Effector CD8-positive, alpha-beta T cell (primary cell): ENCODE measurements around the gene ZNF532.
"Not testable (repeated sequence)": the region's sequence is repeated elsewhere in the genome, so short reads cannot be mapped to it uniquely, and the experiment has no call there.

Experiments
- DNase-seq: peaks from one replicate; lab custom pipeline; 2025; lab: John Stamatoyannopoulos, UW

The ZNF532 gene

DNA sequence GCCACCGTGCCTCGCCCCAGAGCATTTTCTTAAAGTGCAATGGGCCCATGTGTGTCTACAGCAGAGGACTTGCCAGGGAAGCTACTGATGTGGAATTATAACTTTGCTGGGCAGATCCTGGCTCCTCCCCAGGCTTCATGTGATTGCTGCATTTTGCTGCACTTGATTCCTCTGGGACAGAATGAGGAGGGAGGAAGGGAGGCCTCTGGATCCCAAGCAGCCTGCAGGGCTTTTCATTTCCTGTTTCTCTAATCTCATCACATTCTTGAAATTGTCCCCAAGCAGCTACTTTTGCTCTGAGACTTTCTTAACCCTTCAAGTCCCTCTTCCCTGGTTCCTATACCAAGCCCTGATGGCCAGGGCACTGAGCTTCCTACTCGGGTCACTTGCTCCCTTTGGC is 140.6 kb downstream of the ZNF532 start:
- no peak for DNase-seq

DNA sequence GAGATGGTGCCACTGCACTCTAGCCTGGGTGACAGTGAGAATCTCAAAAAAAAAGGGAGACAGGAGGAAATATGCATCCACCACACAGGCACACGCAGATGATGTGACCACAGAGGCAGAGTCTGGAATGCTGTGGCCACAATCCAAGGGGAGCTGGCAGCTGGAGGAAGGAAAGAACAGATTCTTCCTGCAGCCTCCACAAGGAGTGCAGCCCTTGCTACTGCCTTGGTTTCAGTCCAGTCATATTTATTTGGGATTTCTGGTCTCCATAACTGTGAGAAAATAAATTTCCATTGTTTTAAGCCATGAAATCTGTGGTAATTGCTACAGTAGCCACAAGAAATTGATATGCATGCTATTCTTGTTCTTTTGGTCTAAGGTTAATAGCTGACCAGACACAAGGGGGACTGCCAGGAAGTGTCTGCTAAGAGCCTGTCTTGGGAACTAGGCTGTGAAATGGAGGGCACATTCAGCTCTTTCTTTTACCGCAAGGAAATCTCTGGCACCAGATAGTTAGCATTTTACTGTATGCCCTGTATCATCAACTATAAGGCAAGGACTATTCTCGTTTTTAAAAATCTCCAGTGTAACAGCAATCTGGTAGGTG is 141.9 kb downstream of the ZNF532 start:
- DNase-seq: no peak

DNA sequence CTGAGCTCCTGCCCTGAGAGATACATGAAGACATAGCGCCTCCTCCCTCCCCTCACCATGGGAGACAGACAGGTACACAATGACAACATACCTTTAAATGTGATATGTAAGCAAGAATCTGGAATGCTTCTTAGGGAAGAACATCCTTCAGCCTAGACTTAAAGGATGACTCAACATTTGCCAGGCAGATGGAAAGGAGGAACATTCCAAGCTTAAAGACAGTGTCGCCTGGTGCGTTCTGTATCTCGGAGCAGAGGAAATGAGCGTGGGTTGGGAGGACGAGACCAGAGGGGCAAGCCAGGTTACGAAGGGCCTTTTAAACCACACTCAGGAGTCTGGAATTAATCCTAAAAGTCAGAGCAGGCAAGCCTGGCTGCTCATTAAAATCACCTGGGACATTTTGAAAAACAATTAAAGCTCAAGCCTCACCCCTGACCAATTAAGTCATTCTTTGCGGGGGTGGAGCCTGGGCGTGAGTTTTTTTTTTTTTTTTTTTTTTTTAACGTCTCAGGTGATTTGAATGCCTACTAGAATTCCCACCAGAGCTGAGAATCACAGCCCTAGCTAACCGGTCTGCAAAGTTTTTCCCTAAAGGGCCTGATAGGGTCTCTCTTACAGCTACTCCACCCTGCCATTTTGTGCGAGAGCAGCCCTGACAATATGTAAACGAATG is 143.8 kb downstream of the ZNF532 start:
- no peak for DNase-seq

DNA sequence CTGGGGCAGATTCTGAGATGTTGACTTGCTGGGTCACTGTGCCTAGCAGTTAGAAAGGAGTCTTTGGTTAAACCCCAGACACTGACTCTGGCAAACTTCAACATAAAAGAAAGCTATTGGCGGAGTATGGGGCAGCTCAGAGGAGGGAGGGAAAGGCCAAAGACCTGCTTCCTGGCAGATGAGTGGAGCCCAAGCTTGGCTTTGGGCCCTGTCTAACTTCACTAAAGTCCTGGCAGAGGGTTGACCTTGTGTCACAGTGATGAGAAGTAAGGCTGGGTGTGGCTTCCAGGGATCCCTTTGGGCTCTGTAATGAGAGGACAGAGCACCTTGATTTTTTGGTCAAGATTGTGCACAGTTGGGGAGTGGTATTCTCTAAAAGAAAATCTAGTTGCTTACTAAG is 145.2 kb downstream of the ZNF532 start:
- no peak for DNase-seq

DNA sequence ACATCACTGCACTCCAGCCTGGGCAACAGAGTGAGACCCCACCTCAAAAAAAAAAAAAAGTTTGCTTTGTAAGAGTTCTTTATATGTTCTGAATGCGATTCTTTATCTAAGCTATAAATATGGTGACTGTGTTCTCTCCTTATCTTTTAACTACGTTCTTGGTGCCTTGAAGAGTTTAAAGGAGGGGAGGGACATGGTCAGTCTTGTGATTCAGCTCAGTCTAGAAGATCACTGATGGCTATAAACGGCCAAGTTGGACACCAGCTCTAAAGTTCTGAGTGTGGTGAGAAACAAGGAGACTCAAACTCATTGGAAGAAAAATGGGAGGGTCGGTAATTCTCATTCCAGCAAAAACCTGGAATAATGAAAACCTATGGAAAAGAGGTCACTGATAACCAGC is 146.6 kb downstream of the ZNF532 start:
- no peak for DNase-seq

DNA sequence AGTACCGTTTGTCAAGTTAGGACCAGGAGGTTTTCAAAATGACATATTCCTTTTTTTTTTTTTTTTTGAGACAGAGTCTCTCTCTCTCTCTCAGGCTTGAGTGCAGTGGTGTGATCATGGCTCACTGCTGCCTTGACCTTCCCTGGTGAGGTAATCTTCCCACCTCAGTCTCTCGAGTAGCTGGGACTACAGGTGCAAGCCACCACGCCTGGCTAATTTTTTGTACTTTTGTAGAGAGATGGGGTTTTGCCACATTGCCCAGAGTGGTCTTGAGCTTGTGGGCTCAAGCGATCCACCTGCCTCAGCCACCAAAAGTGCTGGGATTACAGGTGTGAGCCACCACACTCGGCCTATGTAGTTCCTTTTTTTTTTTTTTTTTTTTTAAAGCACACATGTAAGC is 147.1 kb downstream of the ZNF532 start:
- DNase-seq: no peak

DNA sequence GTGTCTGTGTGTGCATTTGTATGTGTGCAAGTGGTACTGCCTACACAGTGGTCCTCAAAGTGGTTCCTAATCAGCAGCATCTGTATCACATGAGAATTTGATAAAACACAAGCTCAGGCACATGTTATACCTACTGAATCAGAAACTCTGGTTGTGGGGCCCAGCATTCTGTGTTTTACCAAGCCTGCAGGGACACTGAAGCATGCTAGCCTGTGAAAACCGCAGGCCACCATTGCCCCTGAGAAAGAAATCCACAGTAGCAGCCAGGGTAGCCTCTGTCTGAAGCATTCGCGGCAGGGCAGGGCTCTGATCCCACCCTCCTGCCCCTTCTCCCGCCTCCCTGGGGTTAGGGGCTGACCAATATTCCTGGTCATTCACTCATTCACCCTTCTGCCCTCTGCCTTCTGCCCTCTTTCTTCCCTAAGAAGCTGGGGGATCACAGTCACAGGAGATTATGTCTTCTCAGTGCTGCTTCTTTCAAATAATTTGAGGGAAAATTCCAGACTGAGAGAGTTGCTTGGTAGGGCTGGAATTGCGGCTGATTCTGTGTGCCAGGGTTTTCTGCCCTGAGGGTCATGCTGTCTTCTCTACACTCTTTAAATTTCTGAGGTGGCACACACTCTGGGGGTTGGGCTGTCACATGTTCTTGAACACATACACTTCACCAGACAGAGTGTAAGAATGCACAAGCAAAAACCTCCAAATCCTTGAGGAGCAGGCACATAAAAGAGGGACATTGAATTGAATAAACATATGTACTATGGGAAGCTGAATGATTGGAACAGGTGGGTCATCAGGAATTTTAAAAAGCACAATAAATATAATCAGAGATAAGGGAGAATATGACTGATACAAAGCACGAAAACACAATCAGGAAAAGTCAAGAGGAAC is 148.4 kb downstream of the ZNF532 start:
- no peak for DNase-seq

DNA sequence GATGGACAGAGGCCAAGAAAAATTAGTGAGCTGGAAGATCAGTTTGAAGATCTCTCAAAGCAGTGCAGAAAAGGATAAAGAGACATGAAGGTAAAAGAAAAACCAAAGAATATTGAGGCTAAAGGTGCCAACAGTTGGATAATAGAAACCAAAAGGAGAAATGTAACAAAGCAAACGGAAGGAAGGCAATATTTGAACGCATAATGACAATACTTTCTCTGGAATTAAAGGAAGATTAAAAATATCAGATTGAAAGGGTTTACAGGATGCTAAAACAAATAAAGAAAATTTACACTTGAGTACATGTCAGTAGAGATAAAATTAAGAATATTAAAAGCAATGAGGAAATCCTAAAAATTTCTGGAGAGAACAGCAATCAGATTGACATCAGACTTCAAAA is 149.1 kb downstream of the ZNF532 start:
- DNase-seq: no peak

DNA sequence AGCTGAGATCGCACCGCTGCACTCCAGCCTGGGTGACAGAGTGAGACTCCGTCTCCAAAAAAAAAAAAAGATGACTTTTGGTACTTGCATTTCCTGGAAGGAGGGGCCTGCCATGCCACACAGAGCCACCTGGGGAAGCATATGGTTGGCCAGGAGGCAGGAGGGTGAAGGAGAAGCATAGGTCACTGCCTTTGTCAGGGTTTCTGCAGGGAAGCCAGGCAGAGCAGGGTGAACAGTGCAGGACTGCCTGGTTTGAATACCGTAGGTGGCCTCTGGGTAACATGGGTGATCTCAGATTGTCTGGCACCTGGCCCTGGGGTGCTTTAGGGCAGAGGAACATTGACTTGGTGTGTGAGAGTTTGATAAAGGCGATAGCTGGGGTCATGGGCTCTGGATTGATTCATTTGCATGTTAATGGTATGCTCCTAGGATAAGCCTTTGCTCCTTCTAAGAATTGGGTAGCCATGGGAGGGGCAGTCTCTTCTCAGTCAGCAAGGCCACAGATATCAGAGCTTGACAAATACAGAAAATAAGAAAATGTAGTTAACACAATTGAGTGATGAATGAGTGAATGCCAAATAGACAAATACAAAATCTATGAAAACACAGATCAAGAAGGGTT is 151.0 kb downstream of the ZNF532 start:
- DNase-seq: no peak

DNA sequence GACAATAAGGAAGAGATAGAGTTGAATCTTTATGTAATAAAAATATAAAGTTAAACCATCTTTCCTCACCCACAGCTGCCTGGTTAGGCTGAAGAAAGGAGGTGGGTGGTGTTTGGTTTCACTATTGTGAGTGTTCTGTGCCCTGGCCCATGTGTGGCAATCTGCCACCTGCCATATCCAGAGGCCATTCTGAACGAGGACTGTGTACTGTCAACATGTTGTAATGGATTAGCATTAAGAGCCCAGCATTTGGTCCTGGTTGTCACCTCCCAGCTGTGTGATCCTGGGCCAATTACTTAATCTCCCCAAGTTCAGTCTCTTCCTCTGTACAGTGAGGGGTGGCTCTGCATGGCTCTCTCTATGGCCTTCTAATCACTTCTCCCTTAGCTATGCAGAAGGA is 156.8 kb downstream of the ZNF532 start:
- DNase-seq: no peak

DNA sequence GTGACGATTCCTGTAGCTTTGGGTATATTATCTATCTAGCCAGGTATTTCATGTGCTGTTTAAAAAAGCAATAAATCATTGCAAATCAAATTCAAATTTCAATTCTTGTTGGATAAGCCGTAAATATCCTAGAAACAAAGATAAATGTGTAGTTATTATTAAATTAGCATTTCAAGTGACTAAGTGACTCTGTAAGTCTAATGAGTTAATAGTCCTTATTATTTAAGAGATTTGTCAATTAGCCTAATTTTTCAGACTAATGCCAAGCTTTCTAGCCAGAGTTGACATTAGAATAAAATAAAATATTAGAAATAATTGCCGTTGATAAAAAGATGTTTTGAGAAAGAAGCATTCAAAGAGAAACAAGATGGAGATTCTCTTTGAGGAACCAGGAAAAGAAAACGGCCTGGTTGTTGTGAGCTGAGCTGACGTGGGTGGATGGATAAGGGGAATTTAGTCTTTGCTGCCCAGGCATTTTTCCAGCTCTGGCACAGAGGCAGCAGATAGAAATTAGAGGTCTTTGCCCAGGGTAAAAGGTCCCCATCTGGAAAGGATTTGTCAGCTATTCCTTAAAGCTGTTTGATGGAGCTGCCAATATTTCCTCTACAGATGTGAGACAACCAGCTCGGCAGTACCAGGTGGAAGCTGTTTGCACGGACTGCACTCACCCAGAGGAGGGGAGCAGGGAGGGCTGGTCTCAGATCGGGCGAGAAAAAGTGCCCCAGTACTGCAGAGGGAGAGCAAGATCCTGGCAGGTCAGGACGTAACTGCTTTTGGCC is 157.7 kb downstream of the ZNF532 start:
- no peak for DNase-seq

DNA sequence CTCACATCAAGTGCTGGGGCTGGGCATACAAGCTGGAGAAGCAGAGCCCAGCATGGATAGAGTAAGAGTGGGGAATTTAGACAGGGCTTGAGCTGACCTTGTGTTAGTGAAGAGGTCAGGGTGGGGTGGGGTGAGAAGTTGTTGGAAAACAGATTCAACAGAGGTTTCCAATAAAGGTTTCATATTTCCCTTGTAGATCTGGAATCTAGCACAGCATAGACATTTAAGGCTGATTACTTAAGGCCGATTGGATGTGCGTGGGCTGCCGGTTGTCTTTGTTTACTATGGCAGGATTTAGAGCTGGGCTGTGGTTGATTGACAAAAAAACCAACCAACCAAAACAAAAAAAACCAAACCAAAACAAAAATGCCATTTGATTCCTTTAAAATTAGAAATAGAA is 160.2 kb downstream of the ZNF532 start:
- no peak for DNase-seq

DNA sequence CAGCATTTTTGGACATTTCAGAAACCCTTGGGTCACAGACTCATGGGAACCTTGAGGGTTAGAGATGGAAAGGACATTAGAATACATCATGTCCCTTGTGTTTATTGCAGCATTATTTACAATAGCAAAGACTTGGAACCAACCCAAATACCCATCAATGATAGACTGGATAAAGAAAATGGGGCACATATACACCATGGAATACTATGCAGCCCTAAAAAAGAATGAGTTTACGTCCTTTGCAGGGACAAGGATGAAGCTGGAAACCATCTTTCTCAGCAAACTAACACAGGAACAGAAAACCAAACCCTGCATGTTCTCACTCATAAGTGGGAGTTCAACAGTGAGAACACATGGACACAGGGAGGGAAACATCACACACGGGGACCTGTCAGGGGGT is 160.9 kb downstream of the ZNF532 start:
- not testable (repeated sequence) for DNase-seq

DNA sequence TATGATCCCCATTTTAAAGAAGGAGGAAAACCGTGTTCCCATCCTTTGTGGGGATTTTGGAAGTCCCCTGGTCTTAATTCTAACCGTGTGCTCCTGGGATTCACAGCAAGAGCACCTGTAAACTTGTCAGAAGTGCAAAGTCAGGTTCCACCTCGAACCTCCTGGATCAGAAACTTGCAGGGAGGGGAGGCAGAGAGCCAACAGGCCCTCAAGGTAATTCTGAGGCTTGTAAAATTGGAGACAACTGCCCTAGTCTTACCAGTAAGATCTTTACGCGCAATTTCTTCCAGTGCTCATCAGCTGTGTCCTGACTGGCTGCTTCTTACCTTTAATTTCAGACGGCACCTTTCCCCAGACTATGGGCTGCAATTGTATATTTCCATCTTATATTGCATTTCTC is 161.7 kb downstream of the ZNF532 start:
- no peak for DNase-seq

DNA sequence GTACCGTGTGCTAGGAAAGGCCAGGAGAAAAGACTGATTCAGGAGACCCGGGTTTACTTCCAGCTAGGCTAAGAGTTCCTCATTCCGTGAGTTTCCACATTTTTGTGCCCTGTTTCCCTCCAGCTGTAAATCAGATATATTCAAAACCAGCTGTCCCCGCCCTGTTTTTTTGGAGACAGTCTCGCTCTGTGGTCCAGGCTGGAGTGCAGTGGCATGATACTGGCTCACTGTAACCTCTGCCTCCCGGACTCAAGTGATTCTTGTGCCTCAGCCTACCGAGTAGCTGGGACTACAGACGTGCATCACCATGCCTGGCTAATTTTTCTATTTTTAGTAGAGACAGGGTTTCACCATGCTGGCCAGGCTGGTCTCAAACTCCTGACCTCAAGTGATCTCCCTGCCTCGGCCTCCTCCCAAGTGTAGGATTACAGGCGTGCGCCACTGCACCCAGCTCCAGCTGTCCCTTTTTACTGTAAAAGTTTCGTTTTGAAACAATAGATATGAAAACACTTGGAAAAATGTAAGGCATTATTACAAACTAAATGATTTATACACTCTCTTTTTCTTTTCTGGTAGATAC is 162.2 kb downstream of the ZNF532 start:
- no peak for DNase-seq

DNA sequence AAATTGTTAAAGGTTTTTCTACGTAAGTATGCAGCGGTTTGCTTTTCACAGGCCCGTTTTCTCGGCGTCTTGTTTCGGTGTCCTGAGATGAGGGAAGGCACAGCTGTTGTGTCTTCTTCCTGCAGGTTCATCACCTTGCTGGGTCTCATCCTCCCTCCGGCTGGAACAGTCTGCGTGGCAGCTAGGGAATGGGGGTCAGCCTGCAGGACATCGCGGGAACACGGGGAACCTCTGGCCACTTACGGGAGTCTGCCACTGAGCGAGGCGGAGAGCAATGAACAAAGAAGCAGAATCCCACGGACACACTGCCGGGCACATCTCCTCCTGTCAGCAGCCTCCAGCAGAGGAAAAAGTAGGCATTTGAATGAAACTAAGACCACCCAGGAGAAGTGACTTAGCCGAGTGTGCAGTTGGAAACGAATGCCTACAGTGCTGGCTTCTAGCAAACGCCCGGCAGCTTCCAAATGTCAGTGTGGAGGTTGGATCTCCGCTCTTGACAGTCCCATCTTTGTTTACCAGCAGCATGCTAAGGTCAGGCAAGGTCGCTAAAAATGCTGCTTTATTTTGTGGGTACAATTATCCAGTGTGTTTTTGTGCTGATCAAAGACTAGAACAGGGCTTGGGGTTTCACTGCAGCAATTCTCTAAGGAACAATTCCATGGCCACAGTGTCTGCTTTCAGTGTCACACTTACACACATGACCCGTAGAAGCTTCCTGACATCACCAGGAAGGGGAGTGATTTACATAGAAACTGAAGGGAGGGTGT is 165.2 kb downstream of the ZNF532 start:
- DNase-seq: no peak

DNA sequence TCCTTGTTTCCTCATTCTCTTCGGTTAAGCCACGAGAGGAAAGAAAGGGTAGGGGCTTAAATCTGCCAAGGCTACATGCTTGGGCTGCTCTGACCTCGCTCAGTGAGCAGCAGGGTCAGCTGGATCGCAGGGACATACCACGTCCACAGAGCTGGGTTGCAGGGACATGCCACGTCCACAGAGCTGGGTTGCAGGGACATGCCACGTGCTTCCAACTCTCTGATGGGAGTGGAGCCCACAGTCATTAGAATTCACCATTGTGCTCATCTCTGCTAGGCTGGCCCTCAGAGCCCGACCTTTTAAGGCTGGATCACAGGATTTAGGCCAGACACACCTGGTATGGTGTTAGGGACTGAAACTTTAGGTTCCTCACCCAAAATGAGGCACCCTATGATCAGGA is 167.6 kb downstream of the ZNF532 start:
- no peak for DNase-seq

DNA sequence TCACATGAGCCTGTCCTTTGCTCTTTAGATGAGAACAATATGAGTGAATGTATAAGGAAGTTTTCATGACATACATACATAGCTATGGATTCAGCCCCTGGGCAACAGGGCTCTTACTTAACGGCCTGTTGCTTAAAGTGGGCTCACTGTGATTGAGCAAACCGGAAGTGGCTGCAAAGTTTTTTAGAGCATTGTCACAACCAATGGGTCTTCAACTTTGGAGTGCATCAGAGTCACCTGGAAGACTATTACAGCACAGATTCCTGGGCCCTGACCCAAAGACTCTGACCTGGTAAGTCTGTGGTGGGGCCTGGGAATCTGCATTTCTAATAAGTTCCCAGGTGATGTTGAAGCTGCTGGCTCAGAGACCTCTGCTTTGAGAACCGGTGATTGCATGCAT is 168.7 kb downstream of the ZNF532 start:
- DNase-seq: no peak

DNA sequence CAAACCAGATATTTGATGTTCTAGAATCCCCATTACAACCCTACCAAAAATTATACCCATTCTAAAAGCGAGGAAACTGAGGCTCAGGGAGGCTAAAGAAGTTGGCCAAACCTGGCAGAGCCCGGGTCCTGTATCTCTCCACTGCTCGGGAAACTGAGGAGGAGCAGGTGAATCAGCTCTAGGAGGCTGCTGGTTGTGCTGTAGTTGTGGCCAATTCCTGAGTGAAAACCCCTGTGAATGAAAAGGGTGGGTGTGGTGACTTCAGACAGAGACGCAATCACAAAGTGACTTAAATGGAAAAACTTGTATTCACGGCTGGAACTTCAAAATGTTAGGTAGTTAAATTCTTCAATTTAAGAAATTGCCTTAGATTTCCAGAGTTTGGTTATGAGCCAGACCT is 169.3 kb downstream of the ZNF532 start:
- no peak for DNase-seq

DNA sequence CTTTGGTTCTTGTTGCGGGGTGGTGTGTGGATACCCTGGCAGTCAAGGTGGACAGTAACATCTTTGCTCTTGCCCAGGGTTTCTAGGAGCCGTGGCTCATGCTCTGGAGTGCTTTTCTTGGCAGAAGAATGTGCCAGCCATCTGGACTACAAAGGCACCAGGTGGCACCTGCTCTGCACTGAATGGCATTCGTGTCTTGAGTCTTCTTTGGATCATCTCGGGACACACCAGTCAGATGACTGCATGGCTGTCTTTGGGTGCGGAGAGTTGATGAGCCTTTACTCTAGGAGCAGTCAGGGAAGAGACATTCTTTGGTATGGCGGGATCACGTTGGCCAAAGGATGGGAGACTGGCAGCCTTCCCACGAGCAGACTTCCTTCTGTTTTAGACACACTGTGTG is 170.9 kb downstream of the ZNF532 start:
- no peak for DNase-seq
